ENCODE measurements around the gene PLOD3. TPM values are rescaled to one million over a fixed set of nuclear protein-coding genes. Genes with fewer than 3 reads are reported as not detected.

PLOD3 gene, protein sequence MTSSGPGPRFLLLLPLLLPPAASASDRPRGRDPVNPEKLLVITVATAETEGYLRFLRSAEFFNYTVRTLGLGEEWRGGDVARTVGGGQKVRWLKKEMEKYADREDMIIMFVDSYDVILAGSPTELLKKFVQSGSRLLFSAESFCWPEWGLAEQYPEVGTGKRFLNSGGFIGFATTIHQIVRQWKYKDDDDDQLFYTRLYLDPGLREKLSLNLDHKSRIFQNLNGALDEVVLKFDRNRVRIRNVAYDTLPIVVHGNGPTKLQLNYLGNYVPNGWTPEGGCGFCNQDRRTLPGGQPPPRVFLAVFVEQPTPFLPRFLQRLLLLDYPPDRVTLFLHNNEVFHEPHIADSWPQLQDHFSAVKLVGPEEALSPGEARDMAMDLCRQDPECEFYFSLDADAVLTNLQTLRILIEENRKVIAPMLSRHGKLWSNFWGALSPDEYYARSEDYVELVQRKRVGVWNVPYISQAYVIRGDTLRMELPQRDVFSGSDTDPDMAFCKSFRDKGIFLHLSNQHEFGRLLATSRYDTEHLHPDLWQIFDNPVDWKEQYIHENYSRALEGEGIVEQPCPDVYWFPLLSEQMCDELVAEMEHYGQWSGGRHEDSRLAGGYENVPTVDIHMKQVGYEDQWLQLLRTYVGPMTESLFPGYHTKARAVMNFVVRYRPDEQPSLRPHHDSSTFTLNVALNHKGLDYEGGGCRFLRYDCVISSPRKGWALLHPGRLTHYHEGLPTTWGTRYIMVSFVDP
- total RNA-seq (2021) = 70.5 and 74.5 TPM in 2 replicates
- long read RNA-seq, transcript PLOD3-201 (19 exons, 2,920 nt) = major isoform, 123 of 212 reads
- long read RNA-seq, partial matches to known transcripts = 35 of 212 reads
- long read RNA-seq, other reads (novel, unspliced or antisense) = 53 of 212 reads

DNA sequence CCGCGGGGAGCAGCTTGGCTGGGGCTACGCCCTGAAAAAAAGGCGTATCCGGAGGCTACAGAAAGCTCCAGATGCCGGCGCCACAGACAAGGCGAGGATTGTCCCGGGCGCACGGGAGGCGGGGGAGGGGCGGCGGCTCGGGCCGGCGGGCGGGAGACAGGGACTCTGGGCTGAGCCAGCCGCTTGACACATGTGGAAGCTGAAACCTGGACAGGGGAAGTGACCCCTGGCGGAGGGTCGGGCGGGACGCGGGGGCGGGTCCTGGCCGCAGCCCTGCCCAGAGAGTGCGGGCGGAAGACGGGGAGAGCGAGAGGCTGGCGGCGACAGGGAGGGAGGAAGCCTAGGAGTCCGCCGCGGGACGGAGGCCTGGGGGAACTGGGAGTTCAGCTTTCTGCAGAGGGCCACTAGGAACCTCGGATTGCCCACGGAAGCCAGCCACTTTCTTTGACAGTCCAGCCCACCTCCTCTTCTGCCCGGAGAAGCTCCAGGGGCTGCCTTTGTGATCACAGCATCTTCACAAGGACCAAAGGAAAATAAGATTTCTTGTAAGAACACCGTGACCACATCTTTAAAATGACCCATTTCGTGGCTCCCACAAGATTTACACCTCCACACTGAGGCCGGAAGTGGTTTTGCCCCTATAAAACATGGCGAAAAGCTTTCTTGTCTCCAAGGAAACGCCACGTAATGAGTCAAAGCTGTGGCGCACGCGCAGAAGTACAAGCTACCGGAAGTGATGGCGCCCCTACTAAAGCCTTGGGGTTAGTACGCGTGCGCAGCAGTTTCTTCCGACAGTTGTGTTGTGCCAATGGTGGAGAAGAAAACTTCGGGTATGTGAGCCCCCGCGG, at the start of gene PLOD3, which contains the start of gene ZNHIT1:
Gene PLOD3, minus strand, starts transcription at position 194 of the 848 bp plus-strand sequence. CDS start 307 bp downstream, outside the sequence.
Gene ZNHIT1, plus strand, starts transcription at position 778 of the 848 bp plus-strand sequence. Its CDS starts 31 bp downstream, at position 809.
- peak; percentile 95 for DNase-seq
- H4K91ac ChIP-seq (ENCODE audit: insufficient read length, low read depth, low read length) = no peak within 1 kb of the TSS
- H3K27me3 Mint-ChIP-seq (ENCODE audit: low read depth) = no peaks in the 10 kb centered on the region; the same call in 1 of the 2 replicates
- H3K4ac ChIP-seq (ENCODE audit: low read depth, low read length) = no peak within 1 kb of the TSS
- H2BK15ac ChIP-seq (ENCODE audit: low read depth, low read length) = no peak within 1 kb of the TSS
- H3K36me3 Mint-ChIP-seq (ENCODE audit: insufficient read depth in 1 of 3, low read depth in 3 of 3) = peaks cover 4 to 31% (median 14%) of the 10 kb centered on the region in 3 experiments; a peak in 6 of 7 replicates
- H3K4me3 Mint-ChIP-seq = peak within 1 kb of the TSS; percentile 96 to 99
- H3K4me1 ChIP-seq (ENCODE audit: insufficient read depth, low read length) = peaks cover 3% of the 10 kb centered on the region; the same call in 1 of the 2 replicates
- peak within 1 kb of the TSS; percentile 50 for H3K4me2 ChIP-seq (ENCODE audit: insufficient read depth, insufficient read length, low read length)
- no CpG with 5 or more reads among the region's 57 CpGs for WGBS (ENCODE audit: extremely low coverage, insufficient read length, low lambda C conversion rate)
- H3K27ac ChIP-seq (ENCODE audit: insufficient read length, low read depth, low read length) = no peak within 1 kb of the TSS
- H3K4me1 Mint-ChIP-seq = peaks cover 19 to 23% of the 10 kb centered on the region in 2 experiments
- no peak within 1 kb of the TSS for H2BK12ac ChIP-seq (ENCODE audit: insufficient read length, low read depth, low read length)
- no peak within 1 kb of the TSS for H2AFZ ChIP-seq (ENCODE audit: low read length)
- no peaks in the 10 kb centered on the region for H3K9me3 Mint-ChIP-seq
- H2BK20ac ChIP-seq (ENCODE audit: low read depth, low read length, poor library complexity, severe bottlenecking) = no peak within 1 kb of the TSS
- H3K79me2 ChIP-seq (ENCODE audit: insufficient read depth, low read length) = no peaks in the 10 kb centered on the region
- peak; percentile 48 for TF ChIP-seq CTCF (conservative IDR thresholded peaks at IDR 0.05)
- no peak within 1 kb of the TSS for H4K5ac ChIP-seq (ENCODE audit: insufficient read length, low read depth, low read length)
- H3K79me1 ChIP-seq (ENCODE audit: insufficient read depth, low read depth, low read length, poor library complexity, severe bottlenecking) = no peaks in the 10 kb centered on the region
- no peak within 1 kb of the TSS for H2AK5ac ChIP-seq (ENCODE audit: insufficient read length, low read length)
- H4K20me1 ChIP-seq (ENCODE audit: control insufficient read depth, insufficient read depth, insufficient read length) = no peaks in the 10 kb centered on the region
- no peak within 1 kb of the TSS for H4K8ac ChIP-seq (replicated peaks; ENCODE audit: insufficient read length, low read depth, low read length)
- H2BK120ac ChIP-seq (ENCODE audit: low read depth, low read length, poor library complexity, severe bottlenecking) = no peak within 1 kb of the TSS
- peak within 1 kb of the TSS; percentile 66 to 95 (median 80) for H3K27ac Mint-ChIP-seq
- no peak within 1 kb of the TSS for H3K23ac ChIP-seq (ENCODE audit: insufficient read length, low read depth, low read length)
- H3K9ac ChIP-seq (ENCODE audit: extremely low read depth, insufficient read length, low read length) = peak within 1 kb of the TSS; percentile 71
- no peak within 1 kb of the TSS for H2BK5ac ChIP-seq (ENCODE audit: insufficient read length, low read length)
- H3K14ac ChIP-seq (ENCODE audit: insufficient read depth, low read length) = no peak within 1 kb of the TSS
- no peak within 1 kb of the TSS for H3T11ph ChIP-seq (ENCODE audit: low read length)
- peaks cover 7% of the 10 kb centered on the region for H3K23me2 ChIP-seq (ENCODE audit: insufficient read length, low read depth, low read length, poor library complexity, severe bottlenecking)
- H3K18ac ChIP-seq (ENCODE audit: insufficient read length, low read depth, low read length) = peak within 1 kb of the TSS; percentile 5
- no peaks in the 10 kb centered on the region for H3K27me3 ChIP-seq (ENCODE audit: insufficient read depth, low read length)
- H3K9me3 ChIP-seq (ENCODE audit: control insufficient read depth, low read depth, low read length) = no peaks in the 10 kb centered on the region
- H3K56ac ChIP-seq (ENCODE audit: insufficient read length, low read depth, low read length) = no peak within 1 kb of the TSS

Measured in H9 (cell line).